ENCODE data around the gene ANKRD33B. TPM values are rescaled to one million over a fixed set of nuclear protein-coding genes. Genes with fewer than 3 reads are reported as not detected.

The ANKRD33B gene
- polyA plus RNA-seq, 1 donor (not counting 4 experiments of a cell fraction or from before 2014, with no cell fraction given), result 1.9 TPM

GRCh38 chr5:10552183-10553143 lies 11.4 kb upstream of the ANKRD33B start:
- Histone ChIP-seq H3K4me1 (ENCODE audit: control insufficient read depth, extremely low read depth, insufficient read depth, low read length) (peaks cover 45% of the 10 kb centered on the region), H3K36me3 (ENCODE audit: control insufficient read depth in 2 of 2, extremely low read depth in 1 of 2, insufficient read depth in 2 of 2, low read length in 2 of 2) (no peaks in the 10 kb centered on the region), H3K9ac (ENCODE audit: control insufficient read depth, extremely low read depth, insufficient read depth, low read length) (peak overlapping the region; percentile 14), H3K27ac (ENCODE audit: control insufficient read depth, insufficient read depth, low read length) (peak overlapping the region; percentile 62), H3K4me2 (ENCODE audit: control insufficient read depth, extremely low read depth, insufficient read depth, low read depth, low read length) (peak overlapping the region; percentile 66), H4K20me1 (ENCODE audit: control insufficient read depth, extremely low read depth, insufficient read depth, low read length) (no peaks in the 10 kb centered on the region), H3K9me1 (ENCODE audit: control insufficient read depth, extremely low read depth, insufficient read depth, low read length) (no peaks in the 10 kb centered on the region), H3K79me2 (ENCODE audit: control insufficient read depth, insufficient read depth, low read length) (no peaks in the 10 kb centered on the region), H2AFZ (ENCODE audit: control insufficient read depth, low read length) (peak overlapping the region; percentile 66), H3K27me3 (ENCODE audit: control insufficient read depth, extremely low read depth, insufficient read depth, low read length) (no peaks in the 10 kb centered on the region), H3K9me3 (ENCODE audit: control insufficient read depth, low read depth, low read length) (peaks cover 4% of the 10 kb centered on the region), H3K4me3 (ENCODE audit: control insufficient read depth in 2 of 3, extremely low read depth in 1 of 3, insufficient read depth in 2 of 3, low read depth in 1 of 3, low read length in 3 of 3) (no peak overlapping the region)
- TF ChIP-seq EZH2 (IDR thresholded peaks at IDR 0.05; ENCODE audit: low read length) (no peak), CTCF (optimal IDR thresholded peaks at IDR 0.05 in 1 of 3, IDR thresholded peaks at IDR 0.05 in 1 of 3, conservative IDR thresholded peaks at IDR 0.05 in 1 of 3; ENCODE audit: extremely low read depth in 1 of 3, insufficient read depth in 2 of 3, low read length in 3 of 3) (no peak)
- peak; percentile 58 for DNase-seq (ENCODE audit: low read depth, low spot score)
- dilution Hi-C loops (cut with MboI; ENCODE audit: extremely low pct_ligation_motif_present, low sequenced_read_pairs), result no loop called here
- FAIRE-seq, result no peak

- dilution Hi-C loops (cut with MboI; ENCODE audit: extremely low pct_ligation_motif_present, low sequenced_read_pairs), result no loop called here
- H3K9ac ChIP-seq (ENCODE audit: control insufficient read depth, extremely low read depth, insufficient read depth, low read length), result no peak overlapping the region
- FAIRE-seq, result no peak
Observed at GRCh38 chr5:10553476-10553875, 10.4 kb upstream of the ANKRD33B start.

More at GRCh38 chr5:10553476-10553875, 10.4 kb upstream of the ANKRD33B start:
- Histone ChIP-seq H3K9me1 (ENCODE audit: control insufficient read depth, extremely low read depth, insufficient read depth, low read length) (no peaks in the 10 kb centered on the region), H3K27ac (ENCODE audit: control insufficient read depth, insufficient read depth, low read length) (no peak overlapping the region), H3K9me3 (ENCODE audit: control insufficient read depth, low read depth, low read length) (peaks cover 4% of the 10 kb centered on the region), H3K4me1 (ENCODE audit: control insufficient read depth, extremely low read depth, insufficient read depth, low read length) (peaks cover 47% of the 10 kb centered on the region), H2AFZ (ENCODE audit: control insufficient read depth, low read length) (no peak overlapping the region), H3K4me2 (ENCODE audit: control insufficient read depth, extremely low read depth, insufficient read depth, low read depth, low read length) (no peak overlapping the region), H4K20me1 (ENCODE audit: control insufficient read depth, extremely low read depth, insufficient read depth, low read length) (no peaks in the 10 kb centered on the region), H3K36me3 (ENCODE audit: control insufficient read depth in 2 of 2, extremely low read depth in 1 of 2, insufficient read depth in 2 of 2, low read length in 2 of 2) (no peaks in the 10 kb centered on the region), H3K27me3 (ENCODE audit: control insufficient read depth, extremely low read depth, insufficient read depth, low read length) (no peaks in the 10 kb centered on the region), H3K4me3 (ENCODE audit: control insufficient read depth in 2 of 3, extremely low read depth in 1 of 3, insufficient read depth in 2 of 3, low read depth in 1 of 3, low read length in 3 of 3) (no peak overlapping the region), H3K79me2 (ENCODE audit: control insufficient read depth, insufficient read depth, low read length) (no peaks in the 10 kb centered on the region)
- TF ChIP-seq EZH2 (IDR thresholded peaks at IDR 0.05; ENCODE audit: low read length) (no peak), CTCF (optimal IDR thresholded peaks at IDR 0.05 in 1 of 3, IDR thresholded peaks at IDR 0.05 in 1 of 3, conservative IDR thresholded peaks at IDR 0.05 in 1 of 3; ENCODE audit: extremely low read depth in 1 of 3, insufficient read depth in 2 of 3, low read length in 3 of 3) (no peak)
- DNase-seq (ENCODE audit: low read depth, low spot score), result no peak

All from keratinocyte (primary cell).